Measurements from ENCODE around the gene RNF113B. TPM values are rescaled to one million over a fixed set of nuclear protein-coding genes. Genes with fewer than 3 reads are reported as not detected.

The RNF113B gene
- total and polyA plus RNA-seq, 5 donors = not detected

- 78% methylated on average over 8 of the region's 8 CpGs for WGBS
- Histone ChIP-seq H3K27me3 (ENCODE audit: control insufficient read depth, insufficient read depth) (no peaks in the 10 kb centered on the region), H3K4me1 (ENCODE audit: control insufficient read depth, insufficient read depth, low read length) (no peaks in the 10 kb centered on the region), H3K9me3 (ENCODE audit: control insufficient read depth, low read length) (no peaks in the 10 kb centered on the region), H3K4me3 (ENCODE audit: low read length) (no peak overlapping the region), H3K27ac (ENCODE audit: low read length) (no peak overlapping the region)
- intact Hi-C loops (cut with DNase I) = no loop called here
- no peak for DNase-seq
- ATAC-seq = no peak
Observed at GRCh38 chr13:98203646-98204326, 26.7 kb upstream of the RNF113B start.

GRCh38 chr13:98201984-98202383, 24.9 kb upstream of the RNF113B start:
- DNase-seq = peak in 1 of 3 donors; percentile 60
- no peaks in the 10 kb centered on the region for H3K4me1 ChIP-seq (ENCODE audit: control insufficient read depth, insufficient read depth, low read length)

GRCh38 chr13:98201189-98201588, 24.1 kb upstream of the RNF113B start:
- no peak overlapping the region for H3K27ac ChIP-seq (ENCODE audit: low read length)
- 95% methylated on average over 8 of the region's 8 CpGs for WGBS
- H3K4me3 ChIP-seq (ENCODE audit: low read length) = no peak overlapping the region
- DNase-seq (no peak), ATAC-seq (no peak)
- no peaks in the 10 kb centered on the region for H3K9me3 ChIP-seq (ENCODE audit: control insufficient read depth, low read length)
- no peaks in the 10 kb centered on the region for H3K27me3 ChIP-seq (ENCODE audit: control insufficient read depth, insufficient read depth)
- intact Hi-C loops (cut with DNase I) = no loop called here
- H3K4me1 ChIP-seq (ENCODE audit: control insufficient read depth, insufficient read depth, low read length) = no peaks in the 10 kb centered on the region

More at GRCh38 chr13:98201984-98202383, 24.9 kb upstream of the RNF113B start:
- no peaks in the 10 kb centered on the region for H3K9me3 ChIP-seq (ENCODE audit: control insufficient read depth, low read length)
- intact Hi-C loops (cut with DNase I) = no loop called here
- no peak overlapping the region for H3K4me3 ChIP-seq (ENCODE audit: low read length)
- WGBS = 50% methylated on average over 6 of the region's 6 CpGs
- H3K27me3 ChIP-seq (ENCODE audit: control insufficient read depth, insufficient read depth) = no peaks in the 10 kb centered on the region
- ATAC-seq = peak; percentile 59 to 61
- H3K27ac ChIP-seq (ENCODE audit: low read length) = no peak overlapping the region

- ATAC-seq = no peak
- WGBS = 92% methylated on average over 5 of the region's 5 CpGs
- Histone ChIP-seq H3K27ac (ENCODE audit: low read length) (no peak overlapping the region), H3K27me3 (ENCODE audit: control insufficient read depth, insufficient read depth) (no peaks in the 10 kb centered on the region), H3K4me1 (ENCODE audit: control insufficient read depth, insufficient read depth, low read length) (no peaks in the 10 kb centered on the region), H3K4me3 (ENCODE audit: low read length) (no peak overlapping the region), H3K9me3 (ENCODE audit: control insufficient read depth, low read length) (no peaks in the 10 kb centered on the region)
- intact Hi-C loops (cut with DNase I) = no loop called here
- DNase-seq = no peak
Observed at GRCh38 chr13:98200211-98200878, 23.3 kb upstream of the RNF113B start.

- Histone ChIP-seq H3K9me3 (ENCODE audit: control insufficient read depth, low read length) (no peaks in the 10 kb centered on the region), H3K4me1 (ENCODE audit: control insufficient read depth, insufficient read depth, low read length) (peaks cover 1% of the 10 kb centered on the region), H3K4me3 (ENCODE audit: low read length) (no peak overlapping the region), H3K27me3 (ENCODE audit: control insufficient read depth, insufficient read depth) (no peaks in the 10 kb centered on the region), H3K27ac (ENCODE audit: low read length) (no peak overlapping the region)
- DNase-seq (no peak), ATAC-seq (no peak)
- WGBS = 64% methylated on average over 4 of the region's 4 CpGs
- intact Hi-C loops (cut with DNase I) = no loop called here
Observed at GRCh38 chr13:98199480-98199879, 22.4 kb upstream of the RNF113B start.

GRCh38 chr13:98198683-98199082, 21.6 kb upstream of the RNF113B start:
- 86% methylated on average over 4 of the region's 4 CpGs for WGBS
- DNase-seq = no peak
- intact Hi-C loops (cut with DNase I) = no loop called here

GRCh38 chr13:98195054-98195791, 18.2 kb upstream of the RNF113B start:
- 89% methylated on average over 10 of the region's 10 CpGs for WGBS
- Histone ChIP-seq H3K27ac (ENCODE audit: low read length) (no peak overlapping the region), H3K4me1 (ENCODE audit: control insufficient read depth, insufficient read depth, low read length) (peaks cover 4% of the 10 kb centered on the region), H3K9me3 (ENCODE audit: control insufficient read depth, low read length) (no peaks in the 10 kb centered on the region), H3K4me3 (ENCODE audit: low read length) (no peak overlapping the region), H3K27me3 (ENCODE audit: control insufficient read depth, insufficient read depth) (no peaks in the 10 kb centered on the region)
- no peak for ATAC-seq
- intact Hi-C loops (cut with DNase I) = no loop called here
- DNase-seq = no peak

More at GRCh38 chr13:98198683-98199082, 21.6 kb upstream of the RNF113B start:
- no peaks in the 10 kb centered on the region for H3K9me3 ChIP-seq (ENCODE audit: control insufficient read depth, low read length)
- no peak for ATAC-seq
- H3K27ac ChIP-seq (ENCODE audit: low read length) = no peak overlapping the region
- H3K4me1 ChIP-seq (ENCODE audit: control insufficient read depth, insufficient read depth, low read length) = peaks cover 1% of the 10 kb centered on the region
- no peak overlapping the region for H3K4me3 ChIP-seq (ENCODE audit: low read length)
- H3K27me3 ChIP-seq (ENCODE audit: control insufficient read depth, insufficient read depth) = no peaks in the 10 kb centered on the region

- WGBS = 87% methylated on average over 2 of the region's 2 CpGs
- Histone ChIP-seq H3K27ac (ENCODE audit: low read length) (no peak overlapping the region), H3K9me3 (ENCODE audit: control insufficient read depth, low read length) (no peaks in the 10 kb centered on the region), H3K27me3 (ENCODE audit: control insufficient read depth, insufficient read depth) (no peaks in the 10 kb centered on the region), H3K4me3 (ENCODE audit: low read length) (no peak overlapping the region), H3K4me1 (ENCODE audit: control insufficient read depth, insufficient read depth, low read length) (peaks cover 8% of the 10 kb centered on the region)
- no peak for ATAC-seq
- no peak for DNase-seq
- intact Hi-C loops (cut with DNase I) = no loop called here
Observed at GRCh38 chr13:98192008-98192407, 14.9 kb upstream of the RNF113B start.

- no peak for ATAC-seq
- intact Hi-C loops (cut with DNase I) = no loop called here
Observed at GRCh38 chr13:98190889-98191444, 13.9 kb upstream of the RNF113B start.

GRCh38 chr13:98189841-98190505, 12.9 kb upstream of the RNF113B start:
- Histone ChIP-seq H3K4me3 (ENCODE audit: low read length) (no peak overlapping the region), H3K27me3 (ENCODE audit: control insufficient read depth, insufficient read depth) (no peaks in the 10 kb centered on the region), H3K4me1 (ENCODE audit: control insufficient read depth, insufficient read depth, low read length) (peaks cover 6% of the 10 kb centered on the region), H3K27ac (ENCODE audit: low read length) (no peak overlapping the region), H3K9me3 (ENCODE audit: control insufficient read depth, low read length) (no peaks in the 10 kb centered on the region)
- ATAC-seq = peak; percentile 50 to 58
- intact Hi-C loops (cut with DNase I) = no loop called here
- 13% methylated on average over 4 of the region's 4 CpGs for WGBS
- peak in 1 of 3 donors; percentile 75 for DNase-seq

More at GRCh38 chr13:98190889-98191444, 13.9 kb upstream of the RNF113B start:
- Histone ChIP-seq H3K27me3 (ENCODE audit: control insufficient read depth, insufficient read depth) (no peaks in the 10 kb centered on the region), H3K4me3 (ENCODE audit: low read length) (no peak overlapping the region), H3K27ac (ENCODE audit: low read length) (no peak overlapping the region), H3K4me1 (ENCODE audit: control insufficient read depth, insufficient read depth, low read length) (peaks cover 8% of the 10 kb centered on the region), H3K9me3 (ENCODE audit: control insufficient read depth, low read length) (no peaks in the 10 kb centered on the region)
- 71% methylated on average over 11 of the region's 11 CpGs for WGBS
- peak in 1 of 3 donors; percentile 59 for DNase-seq
